Choroid plexus epithelial cell (primary cell): ENCODE measurements around the gene LRPAP1.

Experiments used
- DNase-seq: peaks from one replicate; pipeline ENCODE4 v3.0.0-alpha.2; 2010; ENCODE audit warnings: low read depth
- H3K4me3 ChIP-seq: 2 replicates; pipeline ENCODE4 v1.5.1; 2011; ENCODE audit warnings: low read depth, mild to moderate bottlenecking, control low read depth, low read length, moderate library complexity
- CTCF ChIP-seq: conservative IDR thresholded peaks from 2 replicates; pipeline ENCODE4 v1.5.1; 2011; ENCODE audit warnings: low read depth, mild to moderate bottlenecking, control low read depth, inconsistent platforms, low read length, moderate library complexity

LRPAP1 gene

GRCh38 chr4:3519468-3520264 is 12.6 kb downstream of the LRPAP1 start:
- DNase-seq, result no peak
- no peak for TF ChIP-seq CTCF
- no peak overlapping the region for H3K4me3 ChIP-seq

GRCh38 chr4:3518941-3519340 is 13.3 kb downstream of the LRPAP1 start:
- no peak overlapping the region for H3K4me3 ChIP-seq
- DNase-seq, result no peak
- TF ChIP-seq CTCF, result no peak

GRCh38 chr4:3518511-3518880 is 13.7 kb downstream of the LRPAP1 start:
- no peak for DNase-seq
- H3K4me3 ChIP-seq, result no peak overlapping the region
- no peak for TF ChIP-seq CTCF

GRCh38 chr4:3517731-3518510 is 14.3 kb downstream of the LRPAP1 start:
- no peak for DNase-seq
- H3K4me3 ChIP-seq, result no peak overlapping the region
- TF ChIP-seq CTCF, result no peak

GRCh38 chr4:3516836-3517730 is 15.1 kb downstream of the LRPAP1 start:
- no peak for DNase-seq
- H3K4me3 ChIP-seq, result no peak overlapping the region
- no peak for TF ChIP-seq CTCF

- DNase-seq, result no peak
- H3K4me3 ChIP-seq, result no peak overlapping the region
- no peak for TF ChIP-seq CTCF
Measured at GRCh38 chr4:3516061-3516835, 16.0 kb downstream of the LRPAP1 start.
